IMR-90 (cell line): ENCODE data around the gene PIP4P1. TPM values are rescaled to one million over a fixed set of nuclear protein-coding genes. Genes with fewer than 3 reads are reported as not detected.
"Not testable (repeated sequence)": the region's sequence is repeated elsewhere in the genome, so short reads cannot be mapped to it uniquely, and the experiment has no call there.

Experiments
- ATAC-seq: fragments of 200-7000 bp; cut with Tn5 transposase; 2 replicates; pipeline ENCODE4 v1.9.1; 2020; ENCODE audit warnings: low read depth, mild to moderate bottlenecking, moderate library complexity
- BruUV-seq: library from RNA; stranded (reverse); fragments of 400-500 nt; replicated peaks from 2 replicates; lab custom pipeline; 2021; lab: Mats Ljungman, UMichigan
- CTCF ChIA-PET: fragments of 300-600 bp; formaldehyde crosslinking; extraction: SDS; loops from one replicate; lab custom pipeline; 2021; ENCODE audit warnings: antibody characterized with exemption; lab: Yijun Ruan, JAX
- POLR2A ChIA-PET: fragments of 300-600 bp; sonication (Branson Sonifier 250); formaldehyde crosslinking; loops from one replicate; lab custom pipeline; 2022; ENCODE audit warnings: antibody characterized with exemption; ENCODE audit not compliant: unreplicated experiment; lab: Charles Lee
- DNase-seq: peaks from one replicate; pipeline ENCODE4 v3.0.0; 2013
- H2AFZ ChIP-seq: replicated peaks from 2 replicates; pipeline ENCODE3; 2013; ENCODE audit warnings: low read length, mild to moderate bottlenecking; ENCODE audit not compliant: poor library complexity
- H2AK5ac ChIP-seq: 2 replicates; pipeline ENCODE4 v1.6.1; 2013; ENCODE audit warnings: low read depth, low read length, inconsistent platforms
- H2AK9ac ChIP-seq: replicated peaks from 2 replicates; pipeline ENCODE3; 2013; ENCODE audit warnings: mild to moderate bottlenecking, low read depth, low read length, moderate library complexity; ENCODE audit not compliant: poor library complexity
- H2BK120ac ChIP-seq: 2 replicates; pipeline ENCODE4 v1.6.1; 2013; ENCODE audit warnings: low read depth, low read length, inconsistent platforms
- H2BK15ac ChIP-seq: 3 replicates; pipeline ENCODE4 v1.6.1; 2013; ENCODE audit warnings: low read depth, low read length, inconsistent platforms
- H2BK20ac ChIP-seq: 2 replicates; pipeline ENCODE4 v1.6.1; 2013; ENCODE audit warnings: low read depth, mild to moderate bottlenecking, inconsistent platforms, low read length, moderate library complexity
- H2BK5ac ChIP-seq: 2 replicates; pipeline ENCODE4 v1.6.1; 2013; ENCODE audit warnings: mild to moderate bottlenecking, low read depth, low read length, inconsistent platforms; ENCODE audit not compliant: poor library complexity, severe bottlenecking
- H3K14ac ChIP-seq: replicated peaks from 2 replicates; pipeline ENCODE4 v1.6.1; 2013; ENCODE audit warnings: low read depth, low read length, inconsistent platforms
- H3K18ac ChIP-seq: 2 replicates; pipeline ENCODE4 v1.6.1; 2013; ENCODE audit warnings: low read depth, low read length, control low read depth
- H3K23ac ChIP-seq: 2 replicates; pipeline ENCODE4 v1.6.1; 2013; ENCODE audit warnings: low read depth, low read length, inconsistent platforms
- H3K27ac ChIP-seq: 2 replicates; pipeline ENCODE4 v1.5.1; 2013; ENCODE audit warnings: mild to moderate bottlenecking, control low read depth, low read length; ENCODE audit not compliant: insufficient read depth
- H3K27me3 ChIP-seq: 2 replicates; pipeline ENCODE4 v1.6.1; 2013; ENCODE audit warnings: low read length; ENCODE audit not compliant: control insufficient read depth, insufficient read depth
- H3K36me3 ChIP-seq: 2 replicates; pipeline ENCODE4 v1.6.1; 2013; ENCODE audit warnings: low read length, mixed read lengths; ENCODE audit not compliant: control insufficient read depth, insufficient read depth
- H3K4ac ChIP-seq: 2 replicates; pipeline ENCODE4 v1.6.1; 2013; ENCODE audit warnings: low read depth, low read length, inconsistent platforms
- H3K4me1 ChIP-seq: 2 replicates; pipeline ENCODE4 v1.6.1; 2013; ENCODE audit warnings: low read length, mixed read lengths; ENCODE audit not compliant: control insufficient read depth, insufficient read depth
- H3K4me2 ChIP-seq: 2 replicates; pipeline ENCODE4 v1.6.1; 2013; ENCODE audit warnings: low read depth, mild to moderate bottlenecking, control low read depth, low read length, moderate library complexity
- H3K4me3 ChIP-seq: 2 replicates; pipeline ENCODE4 v1.5.1; 2013; ENCODE audit warnings: low read depth, mild to moderate bottlenecking, control low read depth, low read length, moderate library complexity; ENCODE audit not compliant: insufficient read depth
- H3K56ac ChIP-seq: 2 replicates; pipeline ENCODE4 v1.6.1; 2013; ENCODE audit warnings: low read length, inconsistent platforms; ENCODE audit not compliant: insufficient read depth; ENCODE audit errors: extremely low read depth
- H3K79me1 ChIP-seq, 2 experiments: 2 replicates each; pipeline ENCODE4 v1.6.1; 2013; ENCODE audit warnings: low read length in 2 of 2, inconsistent platforms in 1 of 2, low read depth in 1 of 2
- H3K9ac ChIP-seq: 2 replicates; pipeline ENCODE4 v1.6.1; 2013; ENCODE audit warnings: low read depth, low read length, control low read depth
- H3K9me1 ChIP-seq: 2 replicates; pipeline ENCODE4 v1.6.1; 2013; ENCODE audit warnings: low read length, inconsistent platforms; ENCODE audit not compliant: insufficient read depth
- H3K9me3 ChIP-seq: 2 replicates; pipeline ENCODE4 v1.6.1; 2013; ENCODE audit warnings: low read length; ENCODE audit not compliant: control insufficient read depth, insufficient read depth
- H4K20me1 ChIP-seq: 2 replicates; pipeline ENCODE4 v1.6.1; 2013; ENCODE audit warnings: low read length, inconsistent platforms; ENCODE audit not compliant: insufficient read depth
- H4K5ac ChIP-seq: 2 replicates; pipeline ENCODE4 v1.6.1; 2013; ENCODE audit warnings: mild to moderate bottlenecking, low read depth, low read length, control low read depth
- H4K8ac ChIP-seq, 2 experiments: 2 replicates each; pipeline ENCODE4 v1.6.1; 2013; ENCODE audit warnings: low read depth in 2 of 2, low read length in 2 of 2, control low read depth in 1 of 2, inconsistent platforms in 1 of 2
- H4K91ac ChIP-seq: 2 replicates; pipeline ENCODE4 v1.6.1; 2013; ENCODE audit warnings: low read depth, low read length, inconsistent platforms; ENCODE audit not compliant: insufficient read depth
- WGBS, 2 experiments: methylation state at CpG; one replicate each; pipeline versions ENCODE4 v1.1.5 to v1.1.7; 2013; ENCODE audit warnings: missing lambda C conversion rate in 2 of 2; ENCODE audit not compliant: insufficient read length in 1 of 2; ENCODE audit errors: extremely low coverage in 2 of 2; 5-methylcytosine and 5-hydroxymethylcytosine counted together
- dilution Hi-C: fragments of 300-500 bp; cut with HindIII; formaldehyde crosslinking; loops from one replicate; pipeline ENCODE4 v1.14.3; 2018; ENCODE audit warnings: low sequenced_read_pairs; ENCODE audit not compliant: unreplicated experiment
- in situ Hi-C: fragments of 300-500 bp; cut with MboI; formaldehyde crosslinking; loops from 3 replicates; pipeline ENCODE4 v1.14.3; 2019; ENCODE audit warnings: low sequenced_read_pairs, inconsistent platforms, mixed read lengths
- intact Hi-C: fragments of 100-400 bp; cut with micrococcal nuclease; formaldehyde crosslinking; loops from 2 replicates; pipeline ENCODE4 v1.10.0; 2022
- polyA plus RNA-seq, 3 experiments: library from polyadenylated mRNA; depleted of rRNA; stranded (reverse); fragments of >200 nt; gene quantifications; 2 replicates each; pipeline ENCODE4 v1.2.3, GENCODE V29; 2012; ENCODE audit warnings: low replicate concordance in 1 of 3
- total RNA-seq: library from RNA; depleted of rRNA; stranded (reverse); fragments of >200 nt; gene quantifications from 2 replicates; pipeline ENCODE4 v1.2.3, GENCODE V29; 2012

Gene PIP4P1
- total and polyA plus RNA-seq, 2 of the 4 experiments (the other 2 are of a cell fraction): 15.2 to 27.8 TPM

DNA sequence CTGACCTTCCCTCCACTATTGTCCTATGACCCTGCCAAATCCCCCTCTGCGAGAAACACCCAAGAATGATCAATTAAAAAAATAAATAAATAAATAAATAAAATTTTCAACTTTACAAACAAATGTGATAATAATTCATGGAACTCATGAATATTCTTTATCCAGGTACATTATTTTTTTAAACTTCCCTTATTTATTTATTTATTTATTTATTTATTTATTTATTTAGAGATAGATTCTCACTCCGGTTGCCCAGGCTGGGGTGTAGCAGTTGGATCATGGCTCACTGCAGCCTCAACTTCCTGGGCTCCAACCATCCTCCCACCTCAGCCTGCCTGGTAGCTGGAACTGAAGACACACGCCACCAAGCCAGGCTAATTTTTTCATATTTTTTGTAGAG is 46.3 kb upstream of the PIP4P1 start:
- H3K4me2 ChIP-seq, CTCF ChIA-PET, H2BK5ac ChIP-seq, H3K4me3 ChIP-seq, H4K20me1 ChIP-seq, H4K91ac ChIP-seq, POLR2A ChIA-PET, H3K27me3 ChIP-seq, H3K9ac ChIP-seq, H2BK20ac ChIP-seq, H3K18ac ChIP-seq, H3K14ac ChIP-seq, H2BK120ac ChIP-seq, BruUV-seq, H3K27ac ChIP-seq, H3K36me3 ChIP-seq, DNase-seq, H2BK15ac ChIP-seq, H3K4me1 ChIP-seq, dilution Hi-C loops, H4K5ac ChIP-seq, H3K9me3 ChIP-seq, H4K8ac ChIP-seq, intact Hi-C loops, H2AFZ ChIP-seq, H3K9me1 ChIP-seq, H3K23ac ChIP-seq, H2AK5ac ChIP-seq, H3K56ac ChIP-seq, ATAC-seq, H2AK9ac ChIP-seq, in situ Hi-C loops, H3K79me1 ChIP-seq, H3K4ac ChIP-seq: not testable (repeated sequence)
- no CpG with 5 or more reads among the region's 3 CpGs for WGBS, 2 experiments

- H4K8ac ChIP-seq, POLR2A ChIA-PET, intact Hi-C loops, H4K20me1 ChIP-seq, DNase-seq, H2BK120ac ChIP-seq, H3K27me3 ChIP-seq, H2BK15ac ChIP-seq, H2AK5ac ChIP-seq, in situ Hi-C loops, H4K91ac ChIP-seq, H3K27ac ChIP-seq, BruUV-seq, H3K18ac ChIP-seq, H3K36me3 ChIP-seq, H2AK9ac ChIP-seq, H2AFZ ChIP-seq, ATAC-seq, H4K5ac ChIP-seq, H2BK5ac ChIP-seq, H3K9ac ChIP-seq, H3K4me3 ChIP-seq, H3K14ac ChIP-seq, H3K4me2 ChIP-seq, H3K9me1 ChIP-seq, H3K9me3 ChIP-seq, dilution Hi-C loops, H2BK20ac ChIP-seq, H3K23ac ChIP-seq, H3K56ac ChIP-seq, H3K4me1 ChIP-seq, H3K4ac ChIP-seq, CTCF ChIA-PET, H3K79me1 ChIP-seq: not testable (repeated sequence)
- no CpG with 5 or more reads among the region's 30 CpGs for WGBS, 2 experiments
Measured at GRCh38 chr14:20506752-20507151, 45.5 kb upstream of the PIP4P1 start.
